K562 (cell line): ENCODE data around the gene TNC. TPM values are rescaled to one million over a fixed set of nuclear protein-coding genes. Genes with fewer than 3 reads are reported as not detected.

Experiments
- ATAC-seq: fragments of 200-7000 bp; cut with Tn5 transposase; 3 replicates; pipeline ENCODE4 v1.9.1; 2020; ENCODE audit warnings: moderate library complexity
- BruUV-seq: library from RNA; stranded (reverse); fragments of 400-500 nt; replicated peaks from 2 replicates; lab custom pipeline; 2021; lab: Mats Ljungman, UMichigan
- CTCF ChIA-PET: fragments of 300-600 bp; formaldehyde crosslinking; extraction: SDS; loops from one replicate; lab custom pipeline; 2021; ENCODE audit warnings: low intra/inter-chr PET ratio; lab: Yijun Ruan, JAX
- POLR2A ChIA-PET: fragments of 300-600, 350-650 bp; sonication (Branson Sonifier 250); formaldehyde crosslinking; extraction: SDS; loops from one replicate; lab custom pipeline; 2021; ENCODE audit warnings: antibody characterized with exemption, inconsistent platforms; lab: Yijun Ruan, JAX
- DNase-seq, 4 experiments: peaks; one replicate each; pipeline versions ENCODE4 v3.0.0 to v3.0.0-alpha.2; 2011 to 2018; ENCODE audit warnings: low spot score in 3 of 4, mixed read lengths in 3 of 4; ENCODE audit errors: extremely low read depth in 1 of 4
- FAIRE-seq: peaks from 2 replicates; lab custom pipeline; 2011; peaks lifted over from hg19 to GRCh38; lab: Jason Lieb, UNC
- H2AFZ ChIP-seq: 2 replicates; pipeline ENCODE4 v1.6.0; 2011; ENCODE audit warnings: low read depth, low read length, control low read depth, inconsistent platforms
- H3K27ac ChIP-seq: fragments of 200-600 bp; 3 replicates; pipeline ENCODE4 v1.8.0; 2011; ENCODE audit warnings: low read depth, mild to moderate bottlenecking, control low read depth, inconsistent platforms, low read length, moderate library complexity, mixed read lengths; ENCODE audit errors: extremely low read depth
- H3K27me3 ChIP-seq, 2 experiments: fragments of 300-600 bp in 1 of 2; 2 replicates in 1 of 2; 3 replicates in 1 of 2; pipeline versions ENCODE4 v1.6.0 to v1.8.0; 2011; ENCODE audit warnings: inconsistent platforms in 2 of 2, low read length in 2 of 2, mild to moderate bottlenecking in 1 of 2, mixed read lengths in 1 of 2, moderate library complexity in 1 of 2; ENCODE audit not compliant: control insufficient read depth in 2 of 2, insufficient read depth in 2 of 2
- H3K36me3 ChIP-seq: fragments of 300-600 bp; 3 replicates; pipeline ENCODE4 v1.8.0; 2011; ENCODE audit warnings: mild to moderate bottlenecking, low read length, inconsistent platforms; ENCODE audit not compliant: control insufficient read depth, insufficient read depth
- H3K4me1 ChIP-seq, 2 experiments: fragments of 200-600 bp in 1 of 2; replicated peaks in 1 of 2; 2 replicates in 1 of 2; 3 replicates in 1 of 2; pipeline versions ENCODE4 v1.5.1 to v1.8.0; 2011; ENCODE audit warnings: inconsistent platforms in 2 of 2, low read length in 2 of 2, mild to moderate bottlenecking in 1 of 2, mixed read lengths in 1 of 2, moderate library complexity in 1 of 2; ENCODE audit not compliant: control insufficient read depth in 2 of 2, insufficient read depth in 2 of 2
- H3K4me2 ChIP-seq: 2 replicates; pipeline ENCODE4 v1.6.1; 2011; ENCODE audit warnings: low read length, control low read depth, inconsistent platforms, mixed read lengths; ENCODE audit not compliant: insufficient read depth
- H3K4me3 ChIP-seq: fragments of 200-600 bp; sonication (generic), shearing (Covaris generic); 2 replicates; pipeline ENCODE4 v1.5.1; 2016; ENCODE audit warnings: control low read depth, inconsistent platforms
- H3K79me2 ChIP-seq: fragments of 200-600 bp; 3 replicates; pipeline ENCODE4 v1.8.0; 2011; ENCODE audit warnings: low read length, inconsistent platforms; ENCODE audit not compliant: control insufficient read depth, insufficient read depth
- H3K9ac ChIP-seq, 2 experiments: 2 replicates each; pipeline versions ENCODE4 v1.6.0 to v1.6.1; 2011; ENCODE audit warnings: low read depth in 2 of 2, low read length in 2 of 2, control low read depth in 1 of 2, inconsistent platforms in 1 of 2, mild to moderate bottlenecking in 1 of 2, mixed read lengths in 1 of 2; ENCODE audit not compliant: insufficient read depth in 1 of 2
- H3K9me1 ChIP-seq: one replicate; pipeline ENCODE4 v1.6.0; 2011; ENCODE audit warnings: inconsistent platforms, mild to moderate bottlenecking, low read length, moderate library complexity; ENCODE audit not compliant: control insufficient read depth, insufficient read depth
- H3K9me3 ChIP-seq: replicated peaks from 2 replicates; pipeline ENCODE4 v1.5.1; 2011; ENCODE audit warnings: low read depth, low read length, inconsistent platforms; ENCODE audit not compliant: control insufficient read depth, insufficient read depth
- H4K20me1 ChIP-seq: replicated peaks from 2 replicates; pipeline ENCODE4 v1.6.1; 2011; ENCODE audit warnings: low read length, inconsistent platforms, mixed read lengths; ENCODE audit not compliant: control insufficient read depth, insufficient read depth
- ETS2 ChIP-seq: IDR thresholded peaks from 2 replicates; pipeline ENCODE4 v1.6.1; 2016; ENCODE audit warnings: borderline replicate concordance, missing genetic modification characterization, mild to moderate bottlenecking, moderate library complexity, missing compliant biosample characterization; ENCODE audit not compliant: poor library complexity, severe bottlenecking
- MAFG ChIP-seq: fragments of 450-650 bp; conservative IDR thresholded peaks from 2 replicates; pipeline ENCODE4 v1.6.1; 2016; ENCODE audit warnings: missing genetic modification characterization, missing compliant biosample characterization
- ZNF699 ChIP-seq: fragments of 250-450 bp; sonication (Bioruptor Pico); IDR thresholded peaks from 2 replicates; pipeline ENCODE4 v1.8.0; 2021; ENCODE audit warnings: mild to moderate bottlenecking, moderate library complexity; ENCODE audit not compliant: insufficient replicate concordance
- WGBS: fragments of 100-300 bp; shearing (Covaris generic); methylation state at CpG from one replicate; pipeline ENCODE4 v1.1.6; 2016; ENCODE audit warnings: low coverage, mixed read lengths; ENCODE audit not compliant: insufficient coverage; ENCODE audit errors: missing lambda C conversion rate; 5-methylcytosine and 5-hydroxymethylcytosine counted together
- in situ Hi-C: fragments of 300-500 bp; cut with MboI; formaldehyde crosslinking; loops from 4 replicates; pipeline ENCODE4 v1.15.0; 2018; ENCODE audit warnings: inconsistent platforms, mixed read lengths
- intact Hi-C: fragments of 100-400 bp; cut with micrococcal nuclease; formaldehyde crosslinking; loops from 2 replicates; pipeline ENCODE4 v1.14.2; 2022
- polyA plus RNA-seq, 8 experiments: library from polyadenylated mRNA; depleted of rRNA in 4 of 8; stranded (reverse) in 5 of 8; unstranded in 3 of 8; fragments of >200 nt; fragmentation: Nextera tagmentation in 2 of 8; fragmentation: Illumina TruSeq in 1 of 8; extraction: Ambion mirVana in 2 of 8; extraction: Trizol in 1 of 8; gene quantifications; 2 replicates each; pipeline versions ENCODE4 v1.2.1 to v1.2.3, GENCODE V29; 2011 to 2014; ENCODE audit warnings: inconsistent platforms in 1 of 8, missing spikeins in 1 of 8
- total RNA-seq, 7 experiments: library from RNA; depleted of rRNA in 6 of 7; stranded (reverse); fragments of >200 nt in 6 of 7; fragmentation: Illumina TruSeq in 2 of 7; extraction: Trizol in 2 of 7; gene quantifications; 2 replicates each; pipeline versions ENCODE4 v1.2.1 to v1.2.3, GENCODE V29; 2011 to 2021; ENCODE audit warnings: low replicate concordance in 1 of 7
- TF ChIP-seq, protein P1 (sequence below): fragments of 250-450 bp; sonication (Bioruptor Pico); IDR thresholded peaks from 2 replicates; pipeline ENCODE4 v1.8.0; 2022; ENCODE audit warnings: inconsistent platforms

The TNC gene
- total and polyA plus RNA-seq, 9 of the 15 experiments (the other 6 are each of a cell fraction or from before 2014, with no cell fraction given), result under 0.01 to 0.29 TPM; not detected in 7

DNA sequence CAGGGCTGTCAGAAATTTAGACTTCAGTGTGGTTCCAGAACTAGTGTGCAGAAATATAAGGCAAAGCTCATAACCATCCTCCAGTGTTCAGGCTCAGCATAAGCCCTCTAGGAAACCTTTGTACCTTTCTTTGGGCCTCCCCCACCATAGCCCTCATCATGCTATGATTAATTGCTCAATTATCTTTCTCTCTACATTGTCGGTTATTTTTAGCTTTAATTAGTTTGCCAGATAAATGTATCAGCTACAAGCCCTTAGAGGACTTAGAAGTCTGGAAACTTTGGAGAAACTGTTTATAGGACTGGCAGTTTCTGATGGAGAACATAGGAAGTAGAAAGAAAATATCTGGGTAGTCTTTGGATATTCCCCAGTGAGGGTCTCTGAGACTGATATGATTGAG, 43.5 kb upstream of the TNC start (continued):
- TF ChIP-seq, protein P1, sequence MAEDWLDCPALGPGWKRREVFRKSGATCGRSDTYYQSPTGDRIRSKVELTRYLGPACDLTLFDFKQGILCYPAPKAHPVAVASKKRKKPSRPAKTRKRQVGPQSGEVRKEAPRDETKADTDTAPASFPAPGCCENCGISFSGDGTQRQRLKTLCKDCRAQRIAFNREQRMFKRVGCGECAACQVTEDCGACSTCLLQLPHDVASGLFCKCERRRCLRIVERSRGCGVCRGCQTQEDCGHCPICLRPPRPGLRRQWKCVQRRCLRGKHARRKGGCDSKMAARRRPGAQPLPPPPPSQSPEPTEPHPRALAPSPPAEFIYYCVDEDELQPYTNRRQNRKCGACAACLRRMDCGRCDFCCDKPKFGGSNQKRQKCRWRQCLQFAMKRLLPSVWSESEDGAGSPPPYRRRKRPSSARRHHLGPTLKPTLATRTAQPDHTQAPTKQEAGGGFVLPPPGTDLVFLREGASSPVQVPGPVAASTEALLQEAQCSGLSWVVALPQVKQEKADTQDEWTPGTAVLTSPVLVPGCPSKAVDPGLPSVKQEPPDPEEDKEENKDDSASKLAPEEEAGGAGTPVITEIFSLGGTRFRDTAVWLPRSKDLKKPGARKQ (CRISPR knock-in tag), result no peak
- TF ChIP-seq ETS2 (tag), result no peak

DNA sequence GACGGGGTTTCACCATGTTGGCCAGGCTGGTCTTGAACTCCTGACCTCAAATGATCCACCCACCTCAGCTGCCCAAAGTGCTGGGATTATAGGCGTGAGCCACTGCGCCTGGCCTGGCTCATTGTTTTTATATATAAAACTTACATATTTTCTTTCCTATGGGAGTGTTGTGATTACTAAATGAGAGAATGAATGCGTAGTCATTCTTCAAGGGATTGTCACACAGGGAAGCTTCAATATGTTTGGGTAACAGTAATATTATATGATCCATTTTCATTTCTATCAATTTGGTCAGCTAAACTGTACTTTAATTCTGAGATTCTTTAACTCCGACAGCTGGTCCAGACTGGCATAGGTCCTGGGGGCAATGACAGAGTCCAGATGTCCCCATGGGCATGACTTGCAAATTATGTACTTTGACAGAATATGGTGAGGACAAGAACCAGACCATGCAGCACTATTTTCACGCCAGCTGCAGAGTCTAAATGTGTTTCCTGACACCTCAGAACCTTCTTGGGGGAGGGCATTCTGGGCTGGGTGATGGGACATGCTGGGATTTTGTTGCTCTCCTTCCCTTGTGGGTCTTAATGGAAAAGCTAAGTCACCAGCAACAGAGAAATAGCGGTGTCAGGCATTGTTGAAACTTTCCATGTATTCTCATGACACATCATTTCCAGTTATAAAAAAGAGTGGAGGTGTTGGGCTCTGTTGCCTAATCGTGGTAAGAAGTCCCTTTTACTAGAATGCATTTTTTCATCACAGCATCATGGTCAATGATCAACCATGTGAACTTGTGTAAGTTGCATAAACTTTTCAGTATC, 40.9 kb upstream of the TNC start:
- BruUV-seq, result no TSS peak
- H3K79me2 ChIP-seq, result no peaks in the 10 kb centered on the region
- H3K9ac ChIP-seq, result no peak overlapping the region
- no peaks in the 10 kb centered on the region for H3K36me3 ChIP-seq
- H4K20me1 ChIP-seq, result no peaks in the 10 kb centered on the region
- in situ Hi-C loops (no loop called here), intact Hi-C loops (no loop called here)
- H3K4me3 ChIP-seq, result no peak overlapping the region
- H3K9me3 ChIP-seq, result no peaks in the 10 kb centered on the region
- H3K27me3 ChIP-seq, result no peaks in the 10 kb centered on the region
- H3K9me1 ChIP-seq, result no peaks in the 10 kb centered on the region
- H2AFZ ChIP-seq, result no peak overlapping the region
- POLR2A ChIA-PET, result interaction anchor here (0.9 kb wide), 1 partner anchor 74 kb away, joined by 3 read pairs; no protein-coding TSS in a partner anchor
- FAIRE-seq, result no peak
- H3K27ac ChIP-seq, result no peak overlapping the region
- H3K4me2 ChIP-seq, result no peak overlapping the region
- H3K4me1 ChIP-seq, result no peaks in the 10 kb centered on the region
- ATAC-seq, result no peak
- DNase-seq, result no peak
- WGBS, result under 1% methylated on average over 8 of the region's 8 CpGs
- TF ChIP-seq ZNF699 (CRISPR knock-in tag) (no peak), MAFG (0 out of 2 replicates have a peak, but pooled peaks have one; percentile 6)
- TF ChIP-seq, all 486 proteins: peak for 1
- CTCF ChIA-PET, result no interaction called here
